Subcutaneous adipose tissue (tissue), 4 donors: ENCODE data around the gene TOMM22. TPM values are rescaled to one million over a fixed set of nuclear protein-coding genes. Genes with fewer than 3 reads are reported as not detected.

Experiments used
- total RNA-seq, 4 donors: library from RNA; depleted of rRNA; stranded (reverse); fragments of >200 nt; gene quantifications; one replicate each; pipeline ENCODE4 v1.1.0, GENCODE V29; 2016
- TF ChIP-seq, protein P1 (sequence below): fragments of 450-650 bp; IDR thresholded peaks from one replicate; pipeline ENCODE4 v1.5.1; 2016; ENCODE audit warnings: low read depth, mild to moderate bottlenecking, control low read depth, antibody characterized with exemption, moderate library complexity

Gene TOMM22
- total RNA-seq, 4 donors from 2014 or later = 26.6 to 52.2 (median 30.0) TPM

DNA sequence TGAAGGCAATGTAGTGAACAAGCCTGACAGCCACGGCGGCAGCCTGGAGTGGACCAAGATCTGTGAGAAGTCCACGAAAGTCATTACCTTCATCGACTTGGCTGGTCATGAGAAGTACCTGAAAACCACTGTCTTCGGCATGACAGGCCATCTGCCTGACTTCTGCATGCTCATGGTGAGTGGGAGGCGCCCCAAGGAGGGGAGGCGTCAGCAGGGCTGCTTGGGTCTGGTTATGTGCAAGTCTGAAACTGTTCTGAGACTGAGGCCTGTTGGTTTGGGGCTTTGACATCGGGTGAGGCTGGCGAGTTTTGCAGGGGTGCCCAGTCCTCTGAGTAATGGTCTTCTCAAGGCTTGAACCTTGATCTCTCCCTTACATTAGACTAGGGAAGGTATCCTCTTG is 35.1 kb downstream of the TOMM22 start:
- TF ChIP-seq, protein P1, sequence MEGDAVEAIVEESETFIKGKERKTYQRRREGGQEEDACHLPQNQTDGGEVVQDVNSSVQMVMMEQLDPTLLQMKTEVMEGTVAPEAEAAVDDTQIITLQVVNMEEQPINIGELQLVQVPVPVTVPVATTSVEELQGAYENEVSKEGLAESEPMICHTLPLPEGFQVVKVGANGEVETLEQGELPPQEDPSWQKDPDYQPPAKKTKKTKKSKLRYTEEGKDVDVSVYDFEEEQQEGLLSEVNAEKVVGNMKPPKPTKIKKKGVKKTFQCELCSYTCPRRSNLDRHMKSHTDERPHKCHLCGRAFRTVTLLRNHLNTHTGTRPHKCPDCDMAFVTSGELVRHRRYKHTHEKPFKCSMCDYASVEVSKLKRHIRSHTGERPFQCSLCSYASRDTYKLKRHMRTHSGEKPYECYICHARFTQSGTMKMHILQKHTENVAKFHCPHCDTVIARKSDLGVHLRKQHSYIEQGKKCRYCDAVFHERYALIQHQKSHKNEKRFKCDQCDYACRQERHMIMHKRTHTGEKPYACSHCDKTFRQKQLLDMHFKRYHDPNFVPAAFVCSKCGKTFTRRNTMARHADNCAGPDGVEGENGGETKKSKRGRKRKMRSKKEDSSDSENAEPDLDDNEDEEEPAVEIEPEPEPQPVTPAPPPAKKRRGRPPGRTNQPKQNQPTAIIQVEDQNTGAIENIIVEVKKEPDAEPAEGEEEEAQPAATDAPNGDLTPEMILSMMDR = no peak

DNA sequence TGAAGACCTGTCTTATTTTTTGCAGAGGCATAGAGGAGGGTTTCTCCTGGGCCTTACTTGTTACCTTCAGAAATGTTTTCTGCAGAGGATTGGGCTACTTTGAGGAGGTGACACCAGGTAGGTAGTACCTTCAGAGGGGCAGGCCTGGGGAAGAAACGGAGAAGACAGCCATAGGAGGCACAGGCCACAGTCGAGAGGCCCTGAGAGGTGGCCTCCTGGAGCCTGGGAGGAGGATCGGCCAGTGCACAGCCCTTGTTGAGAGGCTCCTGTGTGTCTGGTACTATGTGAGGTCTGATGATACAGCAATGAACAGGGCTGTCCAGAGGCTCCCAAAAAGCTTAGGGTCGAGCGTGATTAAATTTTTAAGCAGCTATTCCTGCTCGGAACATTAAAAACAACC is 35.5 kb downstream of the TOMM22 start:
- TF ChIP-seq, protein P1 = no peak

DNA sequence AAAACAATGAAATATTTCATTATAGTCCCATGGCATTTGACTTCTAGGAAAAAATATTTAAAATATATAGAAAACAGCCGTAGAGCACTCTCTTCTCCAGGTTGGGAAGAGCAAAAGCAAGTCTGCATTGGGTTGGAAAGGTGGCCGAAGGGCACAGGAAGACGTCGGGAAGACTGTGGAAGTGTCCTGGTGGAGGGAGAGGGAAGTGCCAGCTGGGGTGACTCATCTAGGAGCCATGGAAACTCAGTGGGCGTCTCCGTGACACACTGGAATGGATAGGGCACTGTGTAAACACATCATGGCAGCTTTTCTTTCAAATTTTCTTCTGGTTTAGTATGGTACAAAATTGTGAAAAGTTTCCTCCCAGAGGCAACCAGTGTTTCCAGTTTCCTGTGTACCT is 36.7 kb downstream of the TOMM22 start:
- TF ChIP-seq, protein P1 = no peak

DNA sequence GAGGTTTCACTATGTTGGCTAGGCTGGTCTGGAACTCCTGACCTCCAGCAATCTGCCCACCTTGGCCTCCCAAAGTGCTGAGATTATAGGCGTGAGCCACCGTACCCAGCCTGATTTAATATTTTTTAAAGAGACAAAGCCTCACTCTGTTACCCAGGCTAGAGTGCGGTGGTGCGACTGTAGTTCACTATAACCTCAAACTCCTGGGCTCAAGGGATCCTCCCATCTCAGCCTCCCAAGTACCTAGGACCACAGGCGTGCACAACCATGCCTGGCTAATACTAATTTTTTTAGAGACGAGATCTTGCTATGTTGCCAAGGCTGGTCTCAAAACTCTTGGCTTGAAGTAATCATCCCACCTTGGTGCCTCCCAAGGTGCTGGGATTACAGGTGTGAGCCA is 37.4 kb downstream of the TOMM22 start:
- TF ChIP-seq, protein P1 = no peak

DNA sequence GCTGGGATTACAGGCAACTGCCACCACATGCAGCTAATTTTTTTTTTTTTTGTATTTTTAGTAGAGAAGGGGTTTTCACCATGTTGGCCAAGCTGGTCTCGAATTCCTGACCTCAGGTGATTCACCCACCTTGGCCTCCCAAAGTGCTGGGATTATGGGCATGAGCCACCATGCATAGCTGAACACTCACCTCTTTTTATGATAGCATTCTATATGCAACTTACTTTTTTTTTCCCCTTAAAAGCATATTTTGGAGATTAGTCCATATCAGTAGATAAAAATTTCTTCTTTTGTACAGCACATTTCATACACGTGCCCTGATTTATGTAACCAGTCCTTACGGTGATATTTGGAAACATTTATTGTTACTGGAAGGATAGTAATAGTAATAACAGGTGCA is 38.6 kb downstream of the TOMM22 start:
- TF ChIP-seq, protein P1 = no peak

DNA sequence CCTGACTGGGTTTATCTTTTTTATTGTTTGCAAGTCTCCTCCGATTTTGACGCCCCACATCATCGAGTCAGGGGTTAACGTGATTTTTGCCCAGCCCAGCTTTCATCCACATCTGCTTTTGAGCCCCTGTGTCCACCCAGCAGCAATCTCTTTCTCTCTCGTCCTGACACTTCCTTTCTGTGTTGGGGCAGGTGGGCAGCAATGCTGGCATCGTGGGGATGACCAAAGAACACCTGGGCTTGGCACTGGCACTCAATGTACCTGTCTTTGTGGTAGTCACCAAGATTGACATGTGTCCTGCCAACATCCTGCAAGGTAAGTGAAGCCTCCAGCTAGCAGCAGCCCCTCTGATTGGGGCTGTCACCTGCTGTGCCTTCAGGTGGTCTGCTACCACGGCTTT is 39.8 kb downstream of the TOMM22 start:
- TF ChIP-seq, protein P1 = no peak

DNA sequence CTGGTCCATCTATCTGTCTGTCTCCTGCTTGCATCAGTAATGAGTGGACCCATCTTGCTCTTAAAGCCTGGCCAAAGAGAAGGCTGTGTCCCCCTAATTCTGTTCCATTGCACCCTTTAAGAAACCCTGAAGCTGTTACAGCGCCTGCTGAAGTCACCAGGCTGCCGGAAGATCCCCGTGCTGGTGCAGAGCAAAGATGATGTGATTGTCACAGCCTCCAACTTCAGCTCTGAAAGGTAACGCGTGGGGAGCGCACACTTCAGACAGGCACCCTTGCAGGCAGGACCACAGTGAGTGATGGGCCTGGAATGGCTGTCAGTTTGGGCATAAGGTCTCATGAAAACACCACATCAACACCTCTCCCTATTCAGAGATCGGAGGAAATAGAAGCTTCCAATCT is 42.4 kb downstream of the TOMM22 start:
- TF ChIP-seq, protein P1 = no peak
